K562 (cell line): Measurements from ENCODE around the gene GPR4. TPM values are rescaled to one million over a fixed set of nuclear protein-coding genes. Genes with fewer than 3 reads are reported as not detected.

Experiments
- EP300 ChIP-seq: IDR thresholded peaks from 2 replicates; pipeline ENCODE4 v1.6.1; 2012; ENCODE audit warnings: low read length, improper control_type of control experiment
- GTF2F1 ChIP-seq: IDR thresholded peaks from 2 replicates; pipeline ENCODE4 v1.6.1; 2011; ENCODE audit warnings: low read depth, low read length, improper control_type of control experiment
- PHTF2 ChIP-seq: fragments of 250-450 bp; sonication (Bioruptor Pico); IDR thresholded peaks from 2 replicates; pipeline ENCODE4 v1.5.0; 2021; ENCODE audit warnings: mild to moderate bottlenecking
- SAFB2 ChIP-seq: fragments of 200-400 bp; formaldehyde crosslinking; IDR thresholded peaks from 2 replicates; pipeline ENCODE4 v1.6.1; 2018; ENCODE audit warnings: borderline replicate concordance, low read length, low read depth, moderate library complexity; ENCODE audit not compliant: severe bottlenecking
- SMARCC2 ChIP-seq: fragments of 450-650 bp; IDR thresholded peaks from 2 replicates; pipeline ENCODE4 v1.6.1; 2017; ENCODE audit warnings: antibody characterized with exemption, moderate library complexity, mild to moderate bottlenecking, low read depth
- ZC3H4 ChIP-seq: sonication (generic); formaldehyde crosslinking; IDR thresholded peaks from 2 replicates; pipeline ENCODE4 v1.9.0; 2021; ENCODE audit warnings: missing genetic modification reagents, borderline replicate concordance
- ZNF24 ChIP-seq: fragments of 450-650 bp; IDR thresholded peaks from 2 replicates; pipeline ENCODE4 v1.6.1; 2016
- ZNF75A ChIP-seq: fragments of 450-650 bp; formaldehyde crosslinking; IDR thresholded peaks from 2 replicates; pipeline ENCODE4 v1.4.0; 2020; ENCODE audit warnings: mild to moderate bottlenecking
- polyA plus RNA-seq, 8 experiments: library from polyadenylated mRNA; depleted of rRNA in 4 of 8; stranded (reverse) in 5 of 8; unstranded in 3 of 8; fragments of >200 nt; fragmentation: Nextera tagmentation in 2 of 8; fragmentation: Illumina TruSeq in 1 of 8; extraction: Ambion mirVana in 2 of 8; extraction: Trizol in 1 of 8; gene quantifications; 2 replicates each; pipeline versions ENCODE4 v1.2.1 to v1.2.3, GENCODE V29; 2011 to 2014; ENCODE audit warnings: inconsistent platforms in 1 of 8, missing spikeins in 1 of 8
- total RNA-seq, 7 experiments: library from RNA; depleted of rRNA in 6 of 7; stranded (reverse); fragments of >200 nt in 6 of 7; fragmentation: Illumina TruSeq in 2 of 7; extraction: Trizol in 2 of 7; gene quantifications; 2 replicates each; pipeline versions ENCODE4 v1.2.1 to v1.2.3, GENCODE V29; 2011 to 2021; ENCODE audit warnings: low replicate concordance in 1 of 7
- TF ChIP-seq, protein P1 (sequence below): sonication (generic); formaldehyde crosslinking; IDR thresholded peaks from 2 replicates; pipeline ENCODE4 v1.8.0; 2022; ENCODE audit warnings: missing genetic modification reagents, mild to moderate bottlenecking, borderline replicate concordance
- TF ChIP-seq, protein P2 (sequence below): sonication (generic); formaldehyde crosslinking; IDR thresholded peaks from 2 replicates; pipeline ENCODE4 v1.8.1; 2023; ENCODE audit warnings: mild to moderate bottlenecking, missing genetic modification reagents
- TF ChIP-seq, protein P3 (sequence below), 3 experiments: fragments of 200-800 bp in 1 of 3; sonication (Bioruptor generic) in 1 of 3; sonication (generic) in 1 of 3; formaldehyde crosslinking in 1 of 3; IDR thresholded peaks; 2 replicates each; pipeline versions ENCODE4 v1.6.1 to v1.8.0; 2016 to 2022; ENCODE audit warnings: mild to moderate bottlenecking in 2 of 3, missing compliant biosample characterization in 2 of 3, missing genetic modification characterization in 2 of 3, missing genetic modification reagents in 1 of 3
- TF ChIP-seq, protein P4 (sequence below): fragments of 200-800 bp; sonication (Bioruptor generic); IDR thresholded peaks from 2 replicates; pipeline ENCODE4 v1.6.1; 2017; ENCODE audit warnings: missing genetic modification characterization, missing compliant biosample characterization
- TF ChIP-seq, protein P5 (sequence below): IDR thresholded peaks from 3 replicates; pipeline ENCODE4 v1.6.1; 2011; ENCODE audit warnings: borderline replicate concordance, mild to moderate bottlenecking, moderate library complexity; ENCODE audit not compliant: insufficient read length; ENCODE audit errors: extremely low read depth
- TF ChIP-seq, protein P6 (sequence below): fragments of 250-450 bp; sonication (Bioruptor Pico); IDR thresholded peaks from 2 replicates; pipeline ENCODE4 v1.5.1; 2021; ENCODE audit warnings: mild to moderate bottlenecking

Gene GPR4
- total and polyA plus RNA-seq, 9 of the 15 experiments (the other 6 are each of a cell fraction or from before 2014, with no cell fraction given) = 0.03 to 0.09 (median 0.04) TPM; not detected in 5

DNA sequence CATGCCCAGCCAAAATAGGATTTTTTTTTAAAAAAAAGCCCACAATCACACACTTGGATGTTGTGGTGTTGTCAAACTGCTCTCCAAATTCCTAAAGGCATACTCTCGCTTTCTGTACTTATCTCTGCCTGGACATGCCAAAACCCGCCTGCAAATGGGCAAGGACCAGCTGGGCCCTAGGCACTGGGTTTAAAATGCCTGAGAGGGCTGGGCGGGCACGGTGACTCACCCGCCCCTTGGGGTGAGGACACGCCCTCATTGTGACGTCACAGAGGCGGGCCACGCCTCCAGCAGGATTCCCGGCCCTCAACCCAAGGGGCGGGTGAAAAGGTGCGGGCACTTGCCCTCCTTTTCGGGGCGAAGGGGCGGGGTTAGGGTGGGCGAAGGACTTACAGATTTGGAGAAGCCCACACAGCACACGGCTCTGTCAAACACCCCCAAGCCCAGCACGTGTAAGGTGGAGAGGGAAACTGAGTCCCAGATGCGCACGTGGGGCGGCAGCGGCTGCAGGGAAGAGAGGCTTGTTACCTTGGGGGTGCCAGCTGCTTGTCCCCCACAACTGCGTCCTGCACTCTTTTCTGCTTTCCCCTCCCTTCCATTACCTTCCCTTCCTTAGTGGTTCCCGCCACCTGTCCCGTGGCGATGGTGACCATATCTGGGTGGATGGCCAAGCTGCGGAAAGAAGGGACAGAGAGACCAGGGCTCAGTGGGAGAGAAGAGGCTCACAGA lies 30.6 kb upstream of the GPR4 start (continued):
- TF ChIP-seq ZNF75A = no peak
- no peak for TF ChIP-seq GTF2F1
- TF ChIP-seq ZNF24 = no peak
- TF ChIP-seq, protein P1, sequence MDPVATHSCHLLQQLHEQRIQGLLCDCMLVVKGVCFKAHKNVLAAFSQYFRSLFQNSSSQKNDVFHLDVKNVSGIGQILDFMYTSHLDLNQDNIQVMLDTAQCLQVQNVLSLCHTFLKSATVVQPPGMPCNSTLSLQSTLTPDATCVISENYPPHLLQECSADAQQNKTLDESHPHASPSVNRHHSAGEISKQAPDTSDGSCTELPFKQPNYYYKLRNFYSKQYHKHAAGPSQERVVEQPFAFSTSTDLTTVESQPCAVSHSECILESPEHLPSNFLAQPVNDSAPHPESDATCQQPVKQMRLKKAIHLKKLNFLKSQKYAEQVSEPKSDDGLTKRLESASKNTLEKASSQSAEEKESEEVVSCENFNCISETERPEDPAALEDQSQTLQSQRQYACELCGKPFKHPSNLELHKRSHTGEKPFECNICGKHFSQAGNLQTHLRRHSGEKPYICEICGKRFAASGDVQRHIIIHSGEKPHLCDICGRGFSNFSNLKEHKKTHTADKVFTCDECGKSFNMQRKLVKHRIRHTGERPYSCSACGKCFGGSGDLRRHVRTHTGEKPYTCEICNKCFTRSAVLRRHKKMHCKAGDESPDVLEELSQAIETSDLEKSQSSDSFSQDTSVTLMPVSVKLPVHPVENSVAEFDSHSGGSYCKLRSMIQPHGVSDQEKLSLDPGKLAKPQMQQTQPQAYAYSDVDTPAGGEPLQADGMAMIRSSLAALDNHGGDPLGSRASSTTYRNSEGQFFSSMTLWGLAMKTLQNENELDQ (CRISPR knock-in tag) = no peak
- no peak for TF ChIP-seq EP300
- no peak for TF ChIP-seq SMARCC2
- TF ChIP-seq, protein P2, sequence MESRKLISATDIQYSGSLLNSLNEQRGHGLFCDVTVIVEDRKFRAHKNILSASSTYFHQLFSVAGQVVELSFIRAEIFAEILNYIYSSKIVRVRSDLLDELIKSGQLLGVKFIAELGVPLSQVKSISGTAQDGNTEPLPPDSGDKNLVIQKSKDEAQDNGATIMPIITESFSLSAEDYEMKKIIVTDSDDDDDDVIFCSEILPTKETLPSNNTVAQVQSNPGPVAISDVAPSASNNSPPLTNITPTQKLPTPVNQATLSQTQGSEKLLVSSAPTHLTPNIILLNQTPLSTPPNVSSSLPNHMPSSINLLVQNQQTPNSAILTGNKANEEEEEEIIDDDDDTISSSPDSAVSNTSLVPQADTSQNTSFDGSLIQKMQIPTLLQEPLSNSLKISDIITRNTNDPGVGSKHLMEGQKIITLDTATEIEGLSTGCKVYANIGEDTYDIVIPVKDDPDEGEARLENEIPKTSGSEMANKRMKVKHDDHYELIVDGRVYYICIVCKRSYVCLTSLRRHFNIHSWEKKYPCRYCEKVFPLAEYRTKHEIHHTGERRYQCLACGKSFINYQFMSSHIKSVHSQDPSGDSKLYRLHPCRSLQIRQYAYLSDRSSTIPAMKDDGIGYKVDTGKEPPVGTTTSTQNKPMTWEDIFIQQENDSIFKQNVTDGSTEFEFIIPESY (CRISPR knock-in tag) = peak; percentile 86
- TF ChIP-seq, protein P3, sequence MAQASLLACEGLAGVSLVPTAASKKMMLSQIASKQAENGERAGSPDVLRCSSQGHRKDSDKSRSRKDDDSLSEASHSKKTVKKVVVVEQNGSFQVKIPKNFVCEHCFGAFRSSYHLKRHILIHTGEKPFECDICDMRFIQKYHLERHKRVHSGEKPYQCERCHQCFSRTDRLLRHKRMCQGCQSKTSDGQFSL (CRISPR knock-in tag; IDR thresholded peaks at IDR 0.05) = no peak
- TF ChIP-seq, protein P3 (tag; IDR thresholded peaks at IDR 0.05) = no peak
- TF ChIP-seq PHTF2 = no peak
- TF ChIP-seq, protein P4, sequence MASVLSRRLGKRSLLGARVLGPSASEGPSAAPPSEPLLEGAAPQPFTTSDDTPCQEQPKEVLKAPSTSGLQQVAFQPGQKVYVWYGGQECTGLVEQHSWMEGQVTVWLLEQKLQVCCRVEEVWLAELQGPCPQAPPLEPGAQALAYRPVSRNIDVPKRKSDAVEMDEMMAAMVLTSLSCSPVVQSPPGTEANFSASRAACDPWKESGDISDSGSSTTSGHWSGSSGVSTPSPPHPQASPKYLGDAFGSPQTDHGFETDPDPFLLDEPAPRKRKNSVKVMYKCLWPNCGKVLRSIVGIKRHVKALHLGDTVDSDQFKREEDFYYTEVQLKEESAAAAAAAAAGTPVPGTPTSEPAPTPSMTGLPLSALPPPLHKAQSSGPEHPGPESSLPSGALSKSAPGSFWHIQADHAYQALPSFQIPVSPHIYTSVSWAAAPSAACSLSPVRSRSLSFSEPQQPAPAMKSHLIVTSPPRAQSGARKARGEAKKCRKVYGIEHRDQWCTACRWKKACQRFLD (CRISPR knock-in tag) = no peak
- TF ChIP-seq, protein P5, sequence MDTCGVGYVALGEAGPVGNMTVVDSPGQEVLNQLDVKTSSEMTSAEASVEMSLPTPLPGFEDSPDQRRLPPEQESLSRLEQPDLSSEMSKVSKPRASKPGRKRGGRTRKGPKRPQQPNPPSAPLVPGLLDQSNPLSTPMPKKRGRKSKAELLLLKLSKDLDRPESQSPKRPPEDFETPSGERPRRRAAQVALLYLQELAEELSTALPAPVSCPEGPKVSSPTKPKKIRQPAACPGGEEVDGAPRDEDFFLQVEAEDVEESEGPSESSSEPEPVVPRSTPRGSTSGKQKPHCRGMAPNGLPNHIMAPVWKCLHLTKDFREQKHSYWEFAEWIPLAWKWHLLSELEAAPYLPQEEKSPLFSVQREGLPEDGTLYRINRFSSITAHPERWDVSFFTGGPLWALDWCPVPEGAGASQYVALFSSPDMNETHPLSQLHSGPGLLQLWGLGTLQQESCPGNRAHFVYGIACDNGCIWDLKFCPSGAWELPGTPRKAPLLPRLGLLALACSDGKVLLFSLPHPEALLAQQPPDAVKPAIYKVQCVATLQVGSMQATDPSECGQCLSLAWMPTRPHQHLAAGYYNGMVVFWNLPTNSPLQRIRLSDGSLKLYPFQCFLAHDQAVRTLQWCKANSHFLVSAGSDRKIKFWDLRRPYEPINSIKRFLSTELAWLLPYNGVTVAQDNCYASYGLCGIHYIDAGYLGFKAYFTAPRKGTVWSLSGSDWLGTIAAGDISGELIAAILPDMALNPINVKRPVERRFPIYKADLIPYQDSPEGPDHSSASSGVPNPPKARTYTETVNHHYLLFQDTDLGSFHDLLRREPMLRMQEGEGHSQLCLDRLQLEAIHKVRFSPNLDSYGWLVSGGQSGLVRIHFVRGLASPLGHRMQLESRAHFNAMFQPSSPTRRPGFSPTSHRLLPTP = no peak
- TF ChIP-seq, protein P6, sequence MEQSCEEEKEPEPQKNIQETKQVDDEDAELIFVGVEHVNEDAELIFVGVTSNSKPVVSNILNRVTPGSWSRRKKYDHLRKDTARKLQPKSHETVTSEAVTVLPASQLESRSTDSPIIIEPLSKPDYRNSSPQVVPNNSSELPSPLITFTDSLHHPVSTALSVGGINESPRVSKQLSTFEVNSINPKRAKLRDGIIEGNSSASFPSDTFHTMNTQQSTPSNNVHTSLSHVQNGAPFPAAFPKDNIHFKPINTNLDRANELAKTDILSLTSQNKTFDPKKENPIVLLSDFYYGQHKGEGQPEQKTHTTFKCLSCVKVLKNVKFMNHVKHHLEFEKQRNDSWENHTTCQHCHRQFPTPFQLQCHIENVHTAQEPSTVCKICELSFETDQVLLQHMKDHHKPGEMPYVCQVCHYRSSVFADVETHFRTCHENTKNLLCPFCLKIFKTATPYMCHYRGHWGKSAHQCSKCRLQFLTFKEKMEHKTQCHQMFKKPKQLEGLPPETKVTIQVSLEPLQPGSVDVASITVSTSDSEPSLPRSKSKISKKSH (CRISPR knock-in tag) = no peak
- TF ChIP-seq SAFB2 = no peak
- TF ChIP-seq ZC3H4 (CRISPR knock-in tag) = no peak
